ENCODE data around the gene PIKFYVE. TPM values are rescaled to one million over a fixed set of nuclear protein-coding genes. Genes with fewer than 3 reads are reported as not detected.
"Not testable (repeated sequence)": the region's sequence is repeated elsewhere in the genome, so short reads cannot be mapped to it uniquely, and the experiment has no call there.

Gene PIKFYVE
- total RNA-seq, 8 experiments from 2014 or later, result 20.0 to 57.9 (median 26.1) TPM

- WGBS, 10 experiments, result no CpG with 5 or more reads among the region's 40 CpGs
- not testable (repeated sequence) for H3K4me1 ChIP-seq (replicated peaks in 1 of 2); ATAC-seq (replicated peaks in 6 of 8); H3K27ac ChIP-seq; H3K4me3 ChIP-seq
- in situ Hi-C loops (cut with MboI; ENCODE audit: low pct_unique_long_range_greater_than_20kb in 2 of 9, low sequenced_read_pairs in 9 of 9, unreplicated experiment in 9 of 9), result loop anchor here in 1 of 9 experiments (25.0 kb wide), 1 partner anchor 1835 kb away; no protein-coding TSS in a partner anchor
These were observed 111.3 kb downstream of the PIKFYVE start for GRCh38 chr2:208377344-208377860.

- H3K4me3 ChIP-seq, result no peak overlapping the region
- no peak for ATAC-seq (replicated peaks in 6 of 8)
- H3K27ac ChIP-seq, result no peak overlapping the region
- no peaks in the 10 kb centered on the region for H3K4me1 ChIP-seq (replicated peaks in 1 of 2)
- in situ Hi-C loops (cut with MboI; ENCODE audit: low pct_unique_long_range_greater_than_20kb in 2 of 9, low sequenced_read_pairs in 9 of 9, unreplicated experiment in 9 of 9), result loop anchor here in 1 of 9 experiments (25.0 kb wide), 1 partner anchor 1833 kb away; no protein-coding TSS in a partner anchor
- 23 to 100% (median 83%) methylated on average over 1 to 3 of the region's 3 CpGs for WGBS, 10 experiments
These were observed 113.1 kb downstream of the PIKFYVE start for GRCh38 chr2:208379192-208379591.

GRCh38 chr2:208384637-208385036 is 118.6 kb downstream of the PIKFYVE start:
- Histone ChIP-seq H3K27ac (no peak overlapping the region), H3K4me3 (no peak overlapping the region), H3K4me1 (replicated peaks in 1 of 2) (no peaks in the 10 kb centered on the region)
- WGBS, 10 experiments, result 33 to 96% (median 80%) methylated on average over 1 to 4 of the region's 4 CpGs; no CpG with 5 or more reads in 1 of the 10 experiments
- in situ Hi-C loops (cut with MboI; ENCODE audit: low pct_unique_long_range_greater_than_20kb in 2 of 9, low sequenced_read_pairs in 9 of 9, unreplicated experiment in 9 of 9), result loop anchor here in 1 of 9 experiments (25.0 kb wide), 1 partner anchor 1828 kb away; no protein-coding TSS in a partner anchor
- ATAC-seq (replicated peaks in 6 of 8), result no peak

- no peaks in the 10 kb centered on the region for H3K4me1 ChIP-seq (replicated peaks in 1 of 2)
- no peak overlapping the region for H3K27ac ChIP-seq
- ATAC-seq (replicated peaks in 6 of 8), result no peak
- in situ Hi-C loops (cut with MboI; ENCODE audit: low pct_unique_long_range_greater_than_20kb in 2 of 9, low sequenced_read_pairs in 9 of 9, unreplicated experiment in 9 of 9), result loop anchor here in 1 of 9 experiments (25.0 kb wide), 1 partner anchor 1826 kb away; no protein-coding TSS in a partner anchor
- no peak overlapping the region for H3K4me3 ChIP-seq
- WGBS, 10 experiments, result 0 to 60% (median 20%) methylated on average over 1 to 2 of the region's 2 CpGs; no CpG with 5 or more reads in 3 of the 10 experiments
These were observed 120.5 kb downstream of the PIKFYVE start for GRCh38 chr2:208386541-208386940.

GRCh38 chr2:208389940-208390339 is 123.9 kb downstream of the PIKFYVE start:
- in situ Hi-C loops (cut with MboI; ENCODE audit: low pct_unique_long_range_greater_than_20kb in 2 of 9, low sequenced_read_pairs in 9 of 9, unreplicated experiment in 9 of 9), result loop anchor here in 1 of 9 experiments (10.0 to 25.0 kb wide), 2 partner anchors 935 to 1822 kb away; no protein-coding TSS in a partner anchor
- ATAC-seq (replicated peaks in 6 of 8), result no peak
- 8 to 88% (median 72%) methylated on average over 1 to 3 of the region's 3 CpGs; no CpG with 5 or more reads in 1 of the 10 experiments for WGBS, 10 experiments
- H3K4me1 ChIP-seq (replicated peaks in 1 of 2), result no peaks in the 10 kb centered on the region
- no peak overlapping the region for H3K27ac ChIP-seq
- H3K4me3 ChIP-seq, result no peak overlapping the region

GRCh38 chr2:208392300-208392699 is 126.2 kb downstream of the PIKFYVE start:
- in situ Hi-C loops (cut with MboI; ENCODE audit: low pct_unique_long_range_greater_than_20kb in 2 of 9, low sequenced_read_pairs in 9 of 9, unreplicated experiment in 9 of 9), result loop anchor here in 1 of 9 experiments (10.0 to 25.0 kb wide), 2 partner anchors 933 to 1820 kb away; no protein-coding TSS in a partner anchor
- Histone ChIP-seq H3K4me1 (replicated peaks in 1 of 2) (no peaks in the 10 kb centered on the region), H3K4me3 (no peak overlapping the region), H3K27ac (no peak overlapping the region)
- WGBS, 10 experiments, result 17 to 100% (median 73%) methylated on average over 1 to 3 of the region's 3 CpGs; no CpG with 5 or more reads in 2 of the 10 experiments
- no peak for ATAC-seq (replicated peaks in 6 of 8)

- not testable (repeated sequence) for H3K4me1 ChIP-seq (replicated peaks in 1 of 2); H3K4me3 ChIP-seq; ATAC-seq (replicated peaks in 6 of 8); H3K27ac ChIP-seq
- in situ Hi-C loops (cut with MboI; ENCODE audit: low pct_unique_long_range_greater_than_20kb in 2 of 9, low sequenced_read_pairs in 9 of 9, unreplicated experiment in 9 of 9), result loop anchor here in 1 of 9 experiments (10.0 to 25.0 kb wide), 2 partner anchors 928 to 1816 kb away; no protein-coding TSS in a partner anchor
- WGBS, 10 experiments, result 66 to 100% (median 100%) methylated on average over 1 to 4 of the region's 4 CpGs; no CpG with 5 or more reads in 7 of the 10 experiments
These were observed 130.7 kb downstream of the PIKFYVE start for GRCh38 chr2:208396796-208397195.

GRCh38 chr2:208399201-208399600 is 133.1 kb downstream of the PIKFYVE start:
- Histone ChIP-seq H3K4me3 (no peak overlapping the region), H3K4me1 (replicated peaks in 1 of 2) (no peaks in the 10 kb centered on the region), H3K27ac (no peak overlapping the region)
- 0 to 67% (median 40%) methylated on average over 1 of the region's 1 CpG; no CpG with 5 or more reads in 5 of the 10 experiments for WGBS, 10 experiments
- in situ Hi-C loops (cut with MboI; ENCODE audit: low pct_unique_long_range_greater_than_20kb in 2 of 9, low sequenced_read_pairs in 9 of 9, unreplicated experiment in 9 of 9), result loop anchor here in 1 of 9 experiments (10.0 to 25.0 kb wide), 2 partner anchors 926 to 1813 kb away; no protein-coding TSS in a partner anchor
- ATAC-seq (replicated peaks in 6 of 8), result no peak

- in situ Hi-C loops (cut with MboI; ENCODE audit: low pct_unique_long_range_greater_than_20kb in 2 of 9, low sequenced_read_pairs in 9 of 9, unreplicated experiment in 9 of 9), result loop anchor here in 5 of 9 experiments (25.0 kb wide), 4 partner anchors 806 to 1806 kb away; no protein-coding TSS in a partner anchor
These were observed 140.7 kb downstream of the PIKFYVE start, which contains the start of gene PTH2R for GRCh38 chr2:208406474-208407451. Gene PTH2R, plus strand, starts transcription at chr2:208406792. Its CDS starts 252 bp downstream, at chr2:208407044.

GRCh38 chr2:208407667-208408066 is 141.6 kb downstream of the PIKFYVE start:
- Histone ChIP-seq H3K4me1 (replicated peaks in 1 of 2) (peaks cover 0 to 3% of the 10 kb centered on the region in 2 donors), H3K4me3 (peak overlapping the region in 1 of 5 donors; percentile 33), H3K27ac (no peak overlapping the region)
- in situ Hi-C loops (cut with MboI; ENCODE audit: low pct_unique_long_range_greater_than_20kb in 2 of 9, low sequenced_read_pairs in 9 of 9, unreplicated experiment in 9 of 9), result loop anchor here in 5 of 9 experiments (25.0 kb wide), 4 partner anchors 805 to 1805 kb away; no protein-coding TSS in a partner anchor
- ATAC-seq (replicated peaks in 6 of 8), result peak; percentile 44 to 78 (median 60)
- 0 to 23% (median 8%) methylated on average over 3 to 8 of the region's 9 CpGs; no CpG with 5 or more reads in 1 of the 10 experiments for WGBS, 10 experiments

More at GRCh38 chr2:208406474-208407451, 140.7 kb downstream of the PIKFYVE start, which contains the start of gene PTH2R:
- peaks cover 0 to 3% of the 10 kb centered on the region in 2 donors for H3K4me1 ChIP-seq (replicated peaks in 1 of 2)
- ATAC-seq (replicated peaks in 6 of 8), result peak; percentile 43 to 88 (median 71)
- 0 to 100% (median 13%) methylated on average over 1 to 17 of the region's 82 CpGs; no CpG with 5 or more reads in 2 of the 10 experiments for WGBS, 10 experiments
- H3K27ac ChIP-seq, result no peak within 1 kb of the TSS
- H3K4me3 ChIP-seq, result peak within 1 kb of the TSS; percentile 17 to 33 (median 21)

Measured in motor neuron (in vitro differentiated cells).